Stimulated activated memory B cell treated with anti-CD40 and anti-IgM and Interleukin-4, amounts not matched to agents 10 μg/mL and 1 μg/mL and 100 μg/mL, for 72 hours (primary cell): ENCODE measurements around the gene C1orf21.

Source experiments
- ATAC-seq: fragments of 150-1000 bp; cut with Tn5 transposase; 2 replicates; pipeline ENCODE4 v1.10.0; 2021
- H3K27ac Mint-ChIP-seq: one replicate; pipeline ENCODE4 v1.8.0; 2022; ENCODE audit warnings: mild to moderate bottlenecking, mixed read lengths
- H3K27me3 Mint-ChIP-seq: one replicate; pipeline ENCODE4 v1.8.0; 2022; ENCODE audit warnings: mixed read lengths
- H3K36me3 Mint-ChIP-seq: one replicate; pipeline ENCODE4 v1.8.0; 2022; ENCODE audit warnings: mixed read lengths
- H3K4me1 Mint-ChIP-seq: one replicate; pipeline ENCODE4 v1.8.0; 2022; ENCODE audit warnings: mixed read lengths
- H3K4me3 Mint-ChIP-seq: one replicate; pipeline ENCODE4 v1.8.0; 2022; ENCODE audit warnings: mild to moderate bottlenecking, moderate library complexity, mixed read lengths
- H3K9me3 Mint-ChIP-seq: one replicate; pipeline ENCODE4 v1.8.0; 2022; ENCODE audit warnings: mixed read lengths

Gene C1orf21

GRCh38 chr1:184625271-184625670, 238.4 kb downstream of the C1orf21 start:
- H3K9me3 Mint-ChIP-seq = peaks cover 3% of the 10 kb centered on the region
- no peak overlapping the region for H3K4me3 Mint-ChIP-seq
- H3K36me3 Mint-ChIP-seq = no peaks in the 10 kb centered on the region
- H3K4me1 Mint-ChIP-seq = no peaks in the 10 kb centered on the region
- ATAC-seq = no peak
- no peak overlapping the region for H3K27ac Mint-ChIP-seq
- peaks cover 19% of the 10 kb centered on the region for H3K27me3 Mint-ChIP-seq

GRCh38 chr1:184626076-184627006, 239.5 kb downstream of the C1orf21 start:
- Mint-ChIP-seq H3K4me3 (no peak overlapping the region), H3K27ac (no peak overlapping the region), H3K4me1 (no peaks in the 10 kb centered on the region), H3K27me3 (peaks cover 19% of the 10 kb centered on the region), H3K36me3 (no peaks in the 10 kb centered on the region), H3K9me3 (peaks cover 3% of the 10 kb centered on the region)
- ATAC-seq = no peak

DNA sequence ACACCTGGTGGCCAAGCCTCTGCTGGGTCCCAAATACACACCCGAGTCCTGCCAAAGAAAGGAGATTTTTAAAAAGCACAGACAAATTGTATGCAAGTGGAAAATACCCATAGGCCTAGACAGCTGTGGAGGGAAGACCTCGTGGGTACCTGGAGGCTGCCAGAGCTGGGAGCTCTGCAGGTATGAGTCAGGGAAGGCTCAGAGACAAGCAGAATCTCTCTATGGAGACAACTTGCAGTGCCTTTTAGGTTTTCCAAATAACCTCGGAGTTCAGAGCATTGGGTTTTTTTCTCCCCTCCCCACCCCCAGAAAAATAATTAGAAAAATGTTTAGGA, 240.1 kb downstream of the C1orf21 start:
- Mint-ChIP-seq H3K4me1 (no peaks in the 10 kb centered on the region), H3K27ac (no peak overlapping the region), H3K4me3 (no peak overlapping the region), H3K36me3 (no peaks in the 10 kb centered on the region), H3K9me3 (peaks cover 2% of the 10 kb centered on the region), H3K27me3 (peaks cover 19% of the 10 kb centered on the region)
- ATAC-seq = no peak

GRCh38 chr1:184629266-184629665, 242.4 kb downstream of the C1orf21 start:
- no peaks in the 10 kb centered on the region for H3K9me3 Mint-ChIP-seq
- H3K4me3 Mint-ChIP-seq = no peak overlapping the region
- H3K27me3 Mint-ChIP-seq = peaks cover 19% of the 10 kb centered on the region
- H3K27ac Mint-ChIP-seq = no peak overlapping the region
- H3K4me1 Mint-ChIP-seq = no peaks in the 10 kb centered on the region
- H3K36me3 Mint-ChIP-seq = no peaks in the 10 kb centered on the region
- no peak for ATAC-seq

- no peak overlapping the region for H3K27ac Mint-ChIP-seq
- H3K4me1 Mint-ChIP-seq = no peaks in the 10 kb centered on the region
- H3K9me3 Mint-ChIP-seq = no peaks in the 10 kb centered on the region
- peaks cover 14% of the 10 kb centered on the region for H3K27me3 Mint-ChIP-seq
- no peak overlapping the region for H3K4me3 Mint-ChIP-seq
- no peak for ATAC-seq
- H3K36me3 Mint-ChIP-seq = no peaks in the 10 kb centered on the region
These were observed 243.8 kb downstream of the C1orf21 start for GRCh38 chr1:184630679-184631060.

GRCh38 chr1:184632415-184633175, 245.8 kb downstream of the C1orf21 start:
- Mint-ChIP-seq H3K36me3 (no peaks in the 10 kb centered on the region), H3K4me1 (no peaks in the 10 kb centered on the region), H3K27me3 (no peaks in the 10 kb centered on the region), H3K9me3 (no peaks in the 10 kb centered on the region), H3K4me3 (no peak overlapping the region), H3K27ac (no peak overlapping the region)
- ATAC-seq = no peak

- ATAC-seq = no peak
- Mint-ChIP-seq H3K4me3 (no peak overlapping the region), H3K9me3 (no peaks in the 10 kb centered on the region), H3K27me3 (no peaks in the 10 kb centered on the region), H3K4me1 (no peaks in the 10 kb centered on the region), H3K27ac (no peak overlapping the region), H3K36me3 (no peaks in the 10 kb centered on the region)
These were observed 247.0 kb downstream of the C1orf21 start for GRCh38 chr1:184633785-184634184.

DNA sequence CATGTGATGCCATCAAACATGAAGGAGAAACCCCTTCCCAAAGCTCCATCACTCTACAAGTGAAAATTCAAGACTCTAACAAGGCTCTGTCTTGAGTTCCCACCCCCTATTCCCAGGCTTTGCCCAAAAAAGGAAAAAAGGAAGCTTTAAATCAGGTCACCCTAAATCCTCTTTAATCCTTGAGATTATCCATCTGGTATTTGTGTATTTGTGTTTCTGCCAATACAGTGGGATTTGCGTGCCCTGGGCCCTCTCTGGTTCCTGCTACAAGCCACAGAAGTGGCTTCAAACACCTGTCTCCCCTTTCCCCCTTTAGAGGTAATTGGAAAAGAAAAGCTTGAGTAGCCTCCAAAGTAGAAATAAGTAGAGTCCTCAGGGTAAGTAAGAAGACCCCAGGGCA, 247.5 kb downstream of the C1orf21 start:
- Mint-ChIP-seq H3K36me3 (no peaks in the 10 kb centered on the region), H3K27ac (no peak overlapping the region), H3K4me1 (no peaks in the 10 kb centered on the region), H3K9me3 (no peaks in the 10 kb centered on the region), H3K4me3 (no peak overlapping the region), H3K27me3 (no peaks in the 10 kb centered on the region)
- no peak for ATAC-seq

DNA sequence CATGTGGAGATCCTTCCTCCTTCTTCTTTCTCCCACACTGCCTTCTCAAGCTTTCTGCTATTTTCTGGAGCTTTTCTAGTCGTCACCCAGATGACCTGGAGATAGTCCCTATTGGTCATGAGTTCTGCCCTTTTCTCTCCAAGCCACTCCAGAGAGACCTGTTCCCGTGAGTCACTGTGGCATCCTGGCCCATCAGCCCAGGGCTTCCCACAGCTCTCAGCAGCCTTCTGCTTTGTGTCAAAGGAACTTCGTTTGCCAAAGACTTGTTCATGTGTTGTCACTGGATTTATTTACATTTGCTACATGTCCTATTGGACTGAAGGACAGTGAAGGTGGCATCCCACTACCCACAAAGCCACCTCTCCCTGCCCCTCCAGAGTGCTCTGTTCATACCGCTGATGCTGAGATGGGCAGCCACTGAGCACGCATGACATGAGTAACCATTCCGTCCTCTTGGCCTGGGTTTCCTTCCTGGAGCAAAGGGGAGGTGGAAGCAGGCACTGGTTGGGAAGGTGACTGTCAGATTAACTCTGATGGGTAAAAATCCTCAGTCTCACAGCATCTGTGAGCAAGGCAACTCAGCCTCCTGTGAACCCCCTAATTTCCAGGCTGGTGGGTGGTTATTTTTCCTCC, 248.6 kb downstream of the C1orf21 start:
- Mint-ChIP-seq H3K9me3 (no peaks in the 10 kb centered on the region), H3K36me3 (no peaks in the 10 kb centered on the region), H3K4me3 (no peak overlapping the region), H3K27me3 (no peaks in the 10 kb centered on the region), H3K4me1 (no peaks in the 10 kb centered on the region), H3K27ac (no peak overlapping the region)
- no peak for ATAC-seq

- no peaks in the 10 kb centered on the region for H3K4me1 Mint-ChIP-seq
- no peak overlapping the region for H3K27ac Mint-ChIP-seq
- no peaks in the 10 kb centered on the region for H3K9me3 Mint-ChIP-seq
- H3K4me3 Mint-ChIP-seq = no peak overlapping the region
- H3K36me3 Mint-ChIP-seq = no peaks in the 10 kb centered on the region
- ATAC-seq = no peak
- no peaks in the 10 kb centered on the region for H3K27me3 Mint-ChIP-seq
These were observed 249.2 kb downstream of the C1orf21 start for GRCh38 chr1:184635980-184636431.

DNA sequence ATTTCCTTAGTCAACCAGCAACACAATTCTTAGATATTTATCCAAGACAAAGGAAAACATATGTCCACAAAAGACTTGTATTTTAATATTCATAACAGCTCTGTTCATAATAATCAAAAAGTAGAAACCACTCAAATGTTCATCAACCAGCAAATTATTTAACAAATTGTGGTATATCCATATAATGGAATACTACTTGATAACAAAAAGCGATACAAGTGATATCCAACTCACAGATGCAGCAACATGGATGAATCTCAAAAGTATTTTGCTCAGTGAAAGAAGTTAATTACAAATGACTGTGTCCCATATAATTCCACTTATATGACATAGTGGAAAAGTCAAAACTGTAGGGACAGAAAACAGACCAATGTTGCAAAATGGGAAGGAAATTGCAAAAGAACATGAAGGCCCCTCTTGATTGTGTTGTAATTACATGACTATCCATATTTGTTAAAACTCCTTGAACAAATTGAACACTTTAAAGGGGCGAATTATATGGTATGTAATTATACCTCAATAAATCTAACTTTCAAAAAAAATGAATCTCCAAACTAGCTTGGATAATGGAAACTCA, 250.9 kb downstream of the C1orf21 start:
- peaks cover 17% of the 10 kb centered on the region for H3K27me3 Mint-ChIP-seq
- no peaks in the 10 kb centered on the region for H3K36me3 Mint-ChIP-seq
- no peak overlapping the region for H3K27ac Mint-ChIP-seq
- ATAC-seq = no peak
- no peak overlapping the region for H3K4me3 Mint-ChIP-seq
- no peaks in the 10 kb centered on the region for H3K9me3 Mint-ChIP-seq
- no peaks in the 10 kb centered on the region for H3K4me1 Mint-ChIP-seq

GRCh38 chr1:184639205-184639604, 252.4 kb downstream of the C1orf21 start:
- H3K4me1 Mint-ChIP-seq = no peaks in the 10 kb centered on the region
- peaks cover 20% of the 10 kb centered on the region for H3K27me3 Mint-ChIP-seq
- no peak overlapping the region for H3K4me3 Mint-ChIP-seq
- H3K36me3 Mint-ChIP-seq = no peaks in the 10 kb centered on the region
- no peak for ATAC-seq
- no peak overlapping the region for H3K27ac Mint-ChIP-seq
- no peaks in the 10 kb centered on the region for H3K9me3 Mint-ChIP-seq

DNA sequence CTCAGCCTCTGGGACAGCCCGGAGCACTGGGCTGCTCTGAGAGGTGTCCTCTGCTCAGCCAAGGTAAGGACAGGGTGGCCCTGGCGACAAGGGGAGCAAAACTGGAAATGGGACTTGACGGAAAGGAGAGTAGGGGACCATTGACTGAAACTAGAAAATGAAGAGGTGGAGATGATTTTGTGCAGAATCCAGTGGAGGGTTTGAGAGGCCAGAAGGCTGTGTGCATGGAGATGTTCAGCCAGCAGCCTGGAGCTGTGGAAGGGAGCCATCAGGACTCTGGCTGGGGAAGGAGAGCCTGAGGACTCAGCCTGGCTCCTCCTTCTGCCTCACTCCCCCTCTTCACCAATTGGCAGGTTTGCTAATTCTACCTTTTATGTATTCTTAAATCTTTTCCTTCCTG, 253.7 kb downstream of the C1orf21 start:
- ATAC-seq = no peak
- Mint-ChIP-seq H3K36me3 (no peaks in the 10 kb centered on the region), H3K4me1 (no peaks in the 10 kb centered on the region), H3K27me3 (peaks cover 28% of the 10 kb centered on the region), H3K27ac (no peak overlapping the region), H3K4me3 (no peak overlapping the region), H3K9me3 (no peaks in the 10 kb centered on the region)

DNA sequence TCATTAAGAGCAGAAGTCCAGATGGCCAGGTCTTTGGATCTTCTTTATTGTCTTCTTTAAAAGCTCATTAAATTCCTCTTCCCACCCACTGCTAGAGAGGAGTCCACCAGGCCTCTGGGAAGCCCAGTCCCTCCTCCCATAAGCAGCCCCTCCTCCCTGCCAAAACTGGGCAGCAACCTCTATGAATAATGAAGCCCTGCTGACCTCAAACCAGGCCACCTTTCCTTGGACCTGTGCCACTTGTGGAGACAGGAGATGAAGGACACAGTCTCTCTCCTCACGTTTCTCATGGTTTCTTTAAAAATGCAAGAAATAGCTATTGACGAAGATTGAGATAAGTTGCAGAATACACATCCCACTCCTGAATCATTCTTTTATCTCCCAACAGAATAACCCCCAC, 255.1 kb downstream of the C1orf21 start:
- ATAC-seq = no peak
- H3K27me3 Mint-ChIP-seq = peaks cover 28% of the 10 kb centered on the region
- no peaks in the 10 kb centered on the region for H3K9me3 Mint-ChIP-seq
- no peaks in the 10 kb centered on the region for H3K36me3 Mint-ChIP-seq
- no peaks in the 10 kb centered on the region for H3K4me1 Mint-ChIP-seq
- H3K4me3 Mint-ChIP-seq = no peak overlapping the region
- H3K27ac Mint-ChIP-seq = no peak overlapping the region

- Mint-ChIP-seq H3K4me3 (no peak overlapping the region), H3K36me3 (no peaks in the 10 kb centered on the region), H3K4me1 (no peaks in the 10 kb centered on the region), H3K9me3 (no peaks in the 10 kb centered on the region), H3K27ac (no peak overlapping the region), H3K27me3 (peaks cover 41% of the 10 kb centered on the region)
- no peak for ATAC-seq
These were observed 256.8 kb downstream of the C1orf21 start for GRCh38 chr1:184643661-184644060.
